NCI-H460 (cell line): ENCODE measurements around the gene OR52N4. TPM values are rescaled to one million over a fixed set of nuclear protein-coding genes. Genes with fewer than 3 reads are reported as not detected.

Experiments
- total RNA-seq: library from RNA; depleted of rRNA; stranded (reverse); fragments of >200 nt; shearing (Covaris generic); gene quantifications from 2 replicates; pipeline ENCODE4 v1.2.3, GENCODE V29; 2014; rRNA removed

Gene OR52N4
- total RNA-seq, 1 experiment from 2014 or later: not detected

Other genes starting within 250 kb of the OR52N4 start
- gene UBQLN3, start 244.3 kb upstream of the OR52N4 start, total RNA-seq: not detected in 2 replicates
- not detected in 2 replicates for gene UBQLNL, start 237.5 kb upstream of the OR52N4 start, total RNA-seq
- gene OR52H1, start 205.7 kb upstream of the OR52N4 start, total RNA-seq: not detected in 2 replicates
- gene OR52B6, start 173.4 kb upstream of the OR52N4 start, total RNA-seq: not detected in 2 replicates
- 8.5 and 10.2 TPM in 2 replicates for gene TRIM6, start 157.6 kb upstream of the OR52N4 start, total RNA-seq
- gene TRIM34, start 129.2 kb upstream of the OR52N4 start, total RNA-seq: 4.9 and 6.3 TPM in 2 replicates
- 23.8 and 25.1 TPM in 2 replicates for gene TRIM5, start 69.2 kb upstream of the OR52N4 start, total RNA-seq
- 1.2 and 1.4 TPM in 2 replicates for gene TRIM22, start 64.5 kb upstream of the OR52N4 start, total RNA-seq
- not detected in 2 replicates for gene OR56B1, start 17.8 kb upstream of the OR52N4 start, total RNA-seq
- gene OR52N5, start 29.1 kb downstream of the OR52N4 start, total RNA-seq: not detected in 2 replicates
- gene OR52N1, start 37.0 kb downstream of the OR52N4 start, total RNA-seq: not detected in 2 replicates
- gene OR52N2, start 54.7 kb downstream of the OR52N4 start, total RNA-seq: not detected in 2 replicates
- gene OR52E6, start 87.7 kb downstream of the OR52N4 start, total RNA-seq: not detected in 2 replicates
- not detected in 2 replicates for gene OR52E8, start 103.4 kb downstream of the OR52N4 start, total RNA-seq
- not detected in 2 replicates for gene OR52E4, start 126.4 kb downstream of the OR52N4 start, total RNA-seq
- gene OR52E5, start 139.0 kb downstream of the OR52N4 start, total RNA-seq: not detected in 2 replicates
- gene OR56A3, start 188.0 kb downstream of the OR52N4 start, total RNA-seq: not detected in 2 replicates
- gene OR56A5, start 214.3 kb downstream of the OR52N4 start, total RNA-seq: not detected in 2 replicates
- not detected in 2 replicates for gene OR52L1, start 232.7 kb downstream of the OR52N4 start, total RNA-seq